Measurements from ENCODE around the gene BCL7B.
"Not testable (repeated sequence)": the region's sequence is repeated elsewhere in the genome, so short reads cannot be mapped to it uniquely, and the experiment has no call there.

BCL7B gene

GRCh38 chr7:73572767-73573186 lies 15.3 kb upstream of the BCL7B start:
- DNase-seq (ENCODE audit: low read depth in 3 of 3): no peak

- no peak for DNase-seq (ENCODE audit: low read depth in 3 of 3)
Measured at GRCh38 chr7:73570977-73571376, 13.5 kb upstream of the BCL7B start.

DNA sequence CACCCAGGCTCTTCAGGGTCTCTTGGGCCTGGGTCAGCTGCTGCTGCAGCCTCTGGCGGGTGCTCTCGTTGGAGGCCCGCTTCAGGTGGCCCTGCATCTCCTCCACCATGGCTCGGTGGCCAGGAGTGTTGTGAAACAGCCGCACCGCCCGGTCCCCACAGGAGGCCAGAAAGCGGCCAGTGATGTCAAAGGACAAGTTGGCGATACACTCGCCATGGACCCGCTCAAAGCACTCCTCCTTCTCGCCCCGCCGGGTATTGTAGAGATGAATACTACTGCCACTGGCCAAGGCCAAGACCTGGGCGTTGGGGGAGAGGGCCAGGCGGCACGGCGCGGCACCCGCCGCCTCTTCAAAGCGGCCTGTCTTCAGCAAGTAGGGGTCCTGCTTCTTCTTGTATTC lies 13.0 kb upstream of the BCL7B start:
- no peak for DNase-seq (ENCODE audit: low read depth in 3 of 3)

GRCh38 chr7:73569042-73569608 lies 11.6 kb upstream of the BCL7B start:
- no peak for DNase-seq (ENCODE audit: low read depth in 3 of 3)

- no peak for DNase-seq (ENCODE audit: low read depth in 3 of 3)
Measured at GRCh38 chr7:73567846-73568685, 10.6 kb upstream of the BCL7B start.

DNA sequence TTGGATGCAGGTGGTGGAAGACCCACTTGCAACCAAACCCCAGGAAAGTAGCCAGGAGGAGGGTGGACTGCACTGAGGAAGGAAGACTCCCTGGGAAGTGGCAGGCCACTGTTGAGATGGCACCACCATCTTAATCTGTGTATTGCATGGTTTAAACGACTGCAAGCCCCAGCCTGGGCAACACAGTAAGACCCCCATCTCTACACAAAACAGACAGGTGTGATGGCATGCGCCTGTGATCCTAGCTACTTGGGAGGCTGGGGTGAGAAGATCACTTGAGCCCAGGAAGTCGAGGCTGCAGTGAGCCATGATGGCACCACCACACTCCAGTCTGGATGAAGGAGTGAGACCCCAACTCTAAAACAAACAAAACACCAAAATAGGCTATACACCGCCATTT lies 9.7 kb upstream of the BCL7B start:
- DNase-seq (ENCODE audit: low read depth in 3 of 3): no peak

DNA sequence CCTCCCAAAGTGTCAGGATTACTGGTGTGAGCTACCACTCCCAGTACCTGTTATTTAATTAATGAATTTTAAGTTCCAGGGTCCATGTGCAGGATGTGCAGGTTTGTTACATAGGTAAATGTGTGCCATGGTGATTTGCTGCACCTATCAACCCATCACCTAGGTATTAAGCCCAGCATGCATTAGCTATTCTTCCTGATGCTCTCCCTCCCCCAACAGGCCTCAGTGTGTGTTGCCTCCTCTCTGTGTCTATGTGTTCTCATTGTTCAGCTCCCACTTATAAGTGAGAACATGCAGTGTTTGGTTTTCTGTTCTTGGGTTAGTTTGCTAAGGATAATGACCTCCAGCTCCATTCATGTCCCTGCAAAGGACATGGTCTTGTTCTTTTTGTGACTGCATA lies 8.9 kb upstream of the BCL7B start:
- not testable (repeated sequence) for DNase-seq (ENCODE audit: low read depth in 3 of 3)

DNA sequence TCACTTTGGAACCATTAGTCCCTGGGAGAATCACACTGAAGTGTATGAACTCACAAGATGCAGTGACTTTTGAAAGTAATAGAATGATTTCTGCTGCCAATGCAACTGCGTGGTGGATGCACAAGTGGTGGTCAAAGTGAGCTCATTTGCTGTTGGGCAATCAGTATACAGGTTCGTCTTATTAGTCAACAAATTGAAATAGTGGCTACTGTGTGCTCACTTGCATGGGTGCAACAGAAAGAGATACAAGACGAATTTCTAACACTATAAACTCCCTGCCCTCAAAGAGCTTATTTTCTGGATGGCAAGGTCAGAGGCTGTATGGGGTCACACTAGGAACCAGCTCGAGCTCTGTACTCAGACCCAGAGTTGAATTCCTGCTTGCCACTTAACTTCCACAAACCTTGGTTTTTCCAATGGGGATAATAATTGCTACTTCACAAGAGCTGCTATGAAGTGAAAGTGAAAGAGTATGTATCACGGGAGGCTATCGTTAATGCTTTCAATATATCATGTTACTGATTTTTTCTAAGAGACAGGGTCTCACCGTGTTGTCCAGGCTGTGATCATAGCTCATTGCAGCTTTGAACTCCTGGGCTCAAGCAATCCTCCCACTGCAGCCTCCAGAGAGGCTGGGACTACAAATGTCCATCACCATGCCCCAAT lies 8.3 kb upstream of the BCL7B start:
- no peak for DNase-seq (ENCODE audit: low read depth in 3 of 3)

DNA sequence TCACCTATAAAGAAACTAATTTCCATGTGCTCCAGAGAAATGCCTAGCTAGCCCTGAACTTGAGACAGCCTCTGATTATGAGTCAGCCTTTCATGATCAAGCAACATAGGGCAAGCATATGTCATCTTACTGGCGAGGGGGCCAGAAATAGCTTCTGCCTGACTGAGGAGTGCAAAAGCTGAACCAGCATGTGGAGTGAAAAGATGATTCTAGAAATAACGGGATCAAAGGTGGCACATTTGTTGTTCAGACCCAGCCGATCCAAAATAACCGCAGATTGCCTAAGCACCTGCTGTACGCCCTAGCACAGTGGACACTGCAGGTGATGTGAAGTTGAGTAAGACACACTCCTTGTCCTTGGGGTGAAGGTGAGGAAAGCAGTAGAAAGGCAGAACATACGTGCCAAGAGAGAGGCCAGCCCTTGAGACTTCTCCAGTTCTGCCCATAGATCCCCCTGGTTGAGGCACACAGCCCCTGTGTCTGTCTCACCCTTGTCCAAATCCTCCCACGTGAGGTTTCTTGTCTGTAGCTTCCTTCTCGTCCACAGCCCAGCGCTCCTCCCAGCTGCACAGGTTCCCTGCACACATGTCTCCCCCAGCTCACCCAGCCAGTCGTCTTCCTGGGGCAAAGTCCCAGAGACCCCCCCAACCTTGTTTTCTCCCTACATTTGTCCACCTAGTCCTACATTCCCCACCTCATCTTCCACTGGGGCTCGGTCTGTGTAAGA lies 2.8 kb upstream of the BCL7B start:
- no peak for DNase-seq (ENCODE audit: low read depth in 3 of 3)

DNA sequence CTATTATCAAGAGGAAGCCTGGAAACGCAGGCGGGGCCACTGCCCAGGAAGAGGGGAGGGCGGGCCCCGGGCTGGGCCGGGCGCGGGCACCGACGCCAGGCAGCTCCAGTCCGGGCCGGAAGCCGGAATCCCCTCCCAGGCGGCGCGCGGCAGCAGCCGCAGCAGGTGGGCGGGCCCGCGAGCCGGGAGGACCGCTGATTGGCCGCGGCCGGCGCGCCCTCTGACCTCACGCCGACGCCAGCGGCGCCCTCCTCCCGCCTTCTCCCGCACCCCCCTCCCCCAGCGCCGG lies 438 bp downstream of the BCL7B start:
- DNase-seq (ENCODE audit: low read depth in 3 of 3): peak; percentile 79 to 83 (median 81)

- DNase-seq (ENCODE audit: low read depth in 3 of 3): no peak
Measured at GRCh38 chr7:73556208-73557107, 1.0 kb downstream of the BCL7B start.

DNA sequence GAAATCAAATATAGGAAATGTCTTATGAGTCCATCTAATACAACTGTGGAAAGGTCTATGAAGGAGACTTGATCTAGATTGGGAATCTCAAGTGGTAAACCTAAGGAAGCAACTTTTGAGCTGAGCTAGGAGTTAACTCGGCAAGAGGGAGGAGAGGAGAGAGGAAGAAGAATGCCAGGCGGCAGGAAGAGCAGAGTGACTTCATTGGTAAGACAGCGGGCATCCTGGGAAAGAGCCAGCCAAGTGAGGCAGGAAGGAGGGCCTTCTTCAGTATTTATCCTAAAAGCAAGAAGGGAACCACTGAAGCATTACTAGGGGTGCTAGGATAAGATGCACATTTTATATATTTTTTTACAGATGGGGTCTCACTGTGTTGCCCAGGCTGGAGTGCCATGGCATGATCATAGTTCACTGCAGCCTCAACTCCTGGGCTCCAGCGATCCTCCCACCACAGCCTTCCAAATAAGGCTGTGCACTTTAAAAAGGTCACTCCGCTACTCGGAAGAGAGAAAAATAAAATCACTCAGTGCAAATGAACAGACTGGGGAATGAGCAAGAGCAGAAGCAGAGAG lies 2.0 kb downstream of the BCL7B start:
- DNase-seq (ENCODE audit: low read depth in 3 of 3): no peak

GRCh38 chr7:73550093-73550492 lies 7.4 kb downstream of the BCL7B start:
- DNase-seq (ENCODE audit: low read depth in 3 of 3): not testable (repeated sequence)

- no peak for DNase-seq (ENCODE audit: low read depth in 3 of 3)
Measured at GRCh38 chr7:73549176-73549575, 8.3 kb downstream of the BCL7B start.

DNA sequence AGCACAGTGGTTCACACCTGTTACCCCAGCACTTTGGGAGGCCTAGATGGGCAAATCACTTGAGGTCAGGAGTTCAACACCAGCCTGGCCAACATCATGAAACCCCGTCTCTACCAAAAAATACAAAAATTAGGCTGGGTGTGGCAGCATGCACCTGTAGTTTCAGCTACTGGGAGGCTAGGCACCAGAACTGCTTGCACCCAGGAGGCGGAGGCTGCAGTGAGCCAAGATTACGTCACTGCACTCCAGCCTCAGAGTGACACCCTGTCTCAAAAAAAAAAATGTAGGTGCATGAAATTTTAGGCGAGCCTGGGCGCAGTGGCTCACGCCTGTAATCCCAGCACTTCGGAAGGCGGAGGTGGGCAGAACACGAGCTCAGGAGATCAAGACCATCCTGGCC lies 9.6 kb downstream of the BCL7B start:
- DNase-seq (ENCODE audit: low read depth in 3 of 3): no peak

- no peak for DNase-seq (ENCODE audit: low read depth in 3 of 3)
Measured at GRCh38 chr7:73544678-73545077, 12.8 kb downstream of the BCL7B start.

DNA sequence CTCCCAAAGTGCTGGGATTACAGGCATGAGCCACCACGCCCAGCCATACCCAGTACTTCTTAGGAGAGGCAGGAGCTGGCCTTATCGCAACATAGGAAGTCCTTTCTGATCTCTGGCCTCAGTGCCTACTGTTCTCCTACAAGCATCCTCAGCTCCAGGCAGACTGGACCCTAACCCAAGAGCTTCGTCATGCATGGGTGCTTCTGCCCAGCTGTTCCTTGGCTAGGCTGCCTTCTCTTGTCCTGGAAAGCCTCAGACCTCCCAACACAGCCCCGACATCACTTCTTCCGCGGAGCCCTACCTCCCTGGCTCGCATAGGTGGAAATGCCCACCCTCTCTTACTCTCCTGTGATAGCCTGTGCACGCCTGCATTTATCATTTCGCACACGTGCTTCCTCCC lies 15.8 kb downstream of the BCL7B start:
- DNase-seq (ENCODE audit: low read depth in 3 of 3): no peak

GRCh38 chr7:73539709-73540108 lies 17.8 kb downstream of the BCL7B start:
- no peak for DNase-seq (ENCODE audit: low read depth in 3 of 3)

GRCh38 chr7:73538510-73538909 lies 19.0 kb downstream of the BCL7B start:
- DNase-seq (ENCODE audit: low read depth in 3 of 3): not testable (repeated sequence)

DNA sequence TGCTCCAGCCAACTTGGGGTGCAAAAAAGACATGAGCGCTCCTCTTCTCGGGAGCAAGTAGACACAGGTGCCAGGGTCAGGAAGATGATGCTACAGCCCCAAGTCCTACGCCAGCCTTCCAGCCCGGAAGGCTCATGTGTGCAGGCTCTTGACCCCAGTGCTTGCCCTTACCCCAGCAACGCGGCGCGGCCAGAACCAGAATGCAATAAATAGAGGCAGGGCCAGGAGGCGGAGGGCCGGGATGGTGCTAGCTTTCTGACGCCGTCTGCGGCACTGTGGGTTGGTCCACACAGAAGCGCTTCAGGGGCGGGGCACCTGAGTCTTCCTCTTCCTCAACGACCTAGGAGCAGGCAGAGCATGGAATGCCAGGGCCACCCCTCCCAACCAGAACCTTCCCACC lies 20.4 kb downstream of the BCL7B start:
- DNase-seq (ENCODE audit: low read depth in 3 of 3): no peak

DNA sequence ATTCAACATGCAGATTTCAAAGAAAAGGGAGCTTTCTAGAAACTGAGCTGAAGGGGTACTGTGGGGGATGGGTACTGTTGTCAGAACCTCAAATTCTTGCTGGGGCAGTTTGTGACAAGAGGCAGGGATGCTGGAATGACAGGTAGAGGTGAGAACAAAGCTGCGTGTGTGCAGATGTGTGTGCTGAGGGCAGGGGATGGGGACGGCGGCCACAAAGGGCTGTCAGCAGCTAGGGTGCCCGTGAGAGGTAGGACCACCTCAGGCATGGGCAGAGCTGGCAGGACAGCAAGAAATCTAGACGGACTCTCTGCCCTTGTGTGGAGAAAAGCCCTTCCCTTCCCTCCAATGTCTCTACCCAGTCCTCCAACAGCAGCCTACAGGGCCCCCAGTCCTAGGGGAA lies 21.0 kb downstream of the BCL7B start:
- DNase-seq (ENCODE audit: low read depth in 3 of 3): no peak
